DOHH2 (cell line): ENCODE measurements around the gene FGF5.

Source experiments
- H3F3A ChIP-seq: fragments of 200-600 bp; sonication (generic), shearing (Covaris generic); 2 replicates; pipeline ENCODE4 v1.6.0; 2016; ENCODE audit warnings: antibody characterized with exemption, mild to moderate bottlenecking; ENCODE audit not compliant: control insufficient read depth, insufficient read depth
- H3K27ac ChIP-seq: fragments of 200-600 bp; sonication (generic); 2 replicates; pipeline ENCODE4 v1.5.1; 2014; ENCODE audit warnings: low read depth, mild to moderate bottlenecking, low read length, moderate library complexity
- H3K27me3 ChIP-seq: fragments of 200-600 bp; sonication (generic); 2 replicates; pipeline ENCODE4 v1.6.1; 2014; ENCODE audit warnings: mild to moderate bottlenecking, low read length, mixed read lengths; ENCODE audit not compliant: control insufficient read depth
- H3K36me3 ChIP-seq: fragments of 200-600 bp; sonication (generic); 2 replicates; pipeline ENCODE4 v1.6.1; 2014; ENCODE audit warnings: mild to moderate bottlenecking, low read length, moderate library complexity, mixed read lengths; ENCODE audit not compliant: control insufficient read depth
- H3K4me1 ChIP-seq: fragments of 200-600 bp; sonication (generic); 2 replicates; pipeline ENCODE4 v1.6.1; 2014; ENCODE audit warnings: mild to moderate bottlenecking, low read length, mixed read lengths; ENCODE audit not compliant: control insufficient read depth
- H3K4me2 ChIP-seq: fragments of 200-600 bp; sonication (generic); 2 replicates; pipeline ENCODE4 v1.6.0; 2014; ENCODE audit warnings: mild to moderate bottlenecking, low read length, moderate library complexity
- H3K4me3 ChIP-seq: fragments of 200-600 bp; sonication (generic); 2 replicates; pipeline ENCODE4 v1.5.1; 2014; ENCODE audit warnings: mild to moderate bottlenecking, low read length, mixed read lengths
- H3K79me2 ChIP-seq: fragments of 200-600 bp; sonication (generic); 2 replicates; pipeline ENCODE4 v1.6.1; 2014; ENCODE audit warnings: mild to moderate bottlenecking, low read length, mixed read lengths; ENCODE audit not compliant: control insufficient read depth
- H3K9me2 ChIP-seq: fragments of 200-600 bp; sonication (generic); replicated peaks from 2 replicates; pipeline ENCODE4 v1.6.1; 2014; ENCODE audit warnings: mild to moderate bottlenecking, low read length, mixed read lengths; ENCODE audit not compliant: control insufficient read depth
- H3K9me3 ChIP-seq: fragments of 200-600 bp; sonication (generic); 2 replicates; pipeline ENCODE4 v1.6.1; 2014; ENCODE audit warnings: antibody characterized with exemption, low read length, mixed read lengths; ENCODE audit not compliant: control insufficient read depth, insufficient read depth
- H4K20me1 ChIP-seq: fragments of 200-600 bp; sonication (generic); 2 replicates; pipeline ENCODE4 v1.6.0; 2014; ENCODE audit warnings: low read depth, mild to moderate bottlenecking, antibody characterized with exemption, low read length, moderate library complexity; ENCODE audit not compliant: control insufficient read depth, insufficient read depth
- EZH2phosphoT487 ChIP-seq: fragments of 200-600 bp; sonication (generic); IDR thresholded peaks from 2 replicates; pipeline ENCODE4 v1.6.1; 2017; ENCODE audit warnings: borderline replicate concordance, mild to moderate bottlenecking, antibody characterized with exemption, low read length, moderate library complexity, mixed read lengths
- TF ChIP-seq, protein P1 (sequence below): fragments of 200-600 bp; sonication (generic); IDR thresholded peaks from one replicate; pipeline ENCODE4 v1.5.1; 2014; ENCODE audit warnings: antibody characterized with exemption, mild to moderate bottlenecking, low read depth, low read length; ENCODE audit not compliant: poor library complexity, severe bottlenecking

Gene FGF5

DNA sequence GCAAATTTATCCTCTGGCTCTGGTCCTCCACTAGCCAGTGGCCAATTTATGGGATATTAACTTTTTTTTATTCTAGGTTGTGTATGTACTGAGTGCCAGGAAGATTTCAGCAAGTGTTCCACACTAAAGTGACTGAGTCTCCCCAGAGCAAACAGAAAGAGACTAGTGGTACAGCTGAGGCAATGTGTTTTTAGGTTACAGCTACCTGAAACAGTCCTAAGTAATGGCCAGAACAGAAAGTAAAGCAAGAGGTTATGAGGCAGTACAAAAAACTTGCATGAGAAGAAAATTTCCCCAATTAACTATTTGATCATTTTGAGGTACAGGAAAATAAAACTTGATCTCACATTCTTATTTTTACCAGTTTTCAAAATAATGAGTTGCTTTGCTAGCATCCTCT is 38.0 kb upstream of the FGF5 start:
- Histone ChIP-seq H3K27ac (no peak overlapping the region), H3K36me3 (no peaks in the 10 kb centered on the region), H3K9me3 (no peaks in the 10 kb centered on the region), H3K4me3 (no peak overlapping the region), H3K79me2 (no peaks in the 10 kb centered on the region), H4K20me1 (no peaks in the 10 kb centered on the region), H3K4me2 (no peak overlapping the region), H3K27me3 (peaks cover 12% of the 10 kb centered on the region), H3K4me1 (no peaks in the 10 kb centered on the region), H3K9me2 (no peaks in the 10 kb centered on the region), H3F3A (no peaks in the 10 kb centered on the region)
- TF ChIP-seq EZH2phosphoT487 = no peak
- TF ChIP-seq, protein P1, sequence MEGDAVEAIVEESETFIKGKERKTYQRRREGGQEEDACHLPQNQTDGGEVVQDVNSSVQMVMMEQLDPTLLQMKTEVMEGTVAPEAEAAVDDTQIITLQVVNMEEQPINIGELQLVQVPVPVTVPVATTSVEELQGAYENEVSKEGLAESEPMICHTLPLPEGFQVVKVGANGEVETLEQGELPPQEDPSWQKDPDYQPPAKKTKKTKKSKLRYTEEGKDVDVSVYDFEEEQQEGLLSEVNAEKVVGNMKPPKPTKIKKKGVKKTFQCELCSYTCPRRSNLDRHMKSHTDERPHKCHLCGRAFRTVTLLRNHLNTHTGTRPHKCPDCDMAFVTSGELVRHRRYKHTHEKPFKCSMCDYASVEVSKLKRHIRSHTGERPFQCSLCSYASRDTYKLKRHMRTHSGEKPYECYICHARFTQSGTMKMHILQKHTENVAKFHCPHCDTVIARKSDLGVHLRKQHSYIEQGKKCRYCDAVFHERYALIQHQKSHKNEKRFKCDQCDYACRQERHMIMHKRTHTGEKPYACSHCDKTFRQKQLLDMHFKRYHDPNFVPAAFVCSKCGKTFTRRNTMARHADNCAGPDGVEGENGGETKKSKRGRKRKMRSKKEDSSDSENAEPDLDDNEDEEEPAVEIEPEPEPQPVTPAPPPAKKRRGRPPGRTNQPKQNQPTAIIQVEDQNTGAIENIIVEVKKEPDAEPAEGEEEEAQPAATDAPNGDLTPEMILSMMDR = no peak

DNA sequence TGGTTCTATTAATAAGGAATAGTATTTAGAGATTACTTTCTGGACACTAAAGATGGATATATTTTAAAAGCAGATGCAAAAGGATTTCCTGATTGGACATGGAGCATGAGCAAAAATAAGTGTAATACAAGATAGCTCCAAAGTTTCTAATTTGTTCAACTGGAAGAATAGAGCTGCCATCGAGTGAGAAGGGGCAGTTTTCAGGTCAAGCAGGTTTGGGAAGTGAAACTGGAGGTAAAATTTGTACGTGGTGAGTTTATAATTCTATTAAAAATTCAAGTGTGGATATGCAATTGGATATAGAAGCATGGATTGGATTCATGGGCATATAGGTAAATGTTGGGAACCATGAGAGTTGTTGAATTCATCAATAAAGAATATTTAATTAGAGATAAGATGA is 37.3 kb upstream of the FGF5 start:
- Histone ChIP-seq H3K79me2 (no peaks in the 10 kb centered on the region), H3K4me2 (no peak overlapping the region)

DNA sequence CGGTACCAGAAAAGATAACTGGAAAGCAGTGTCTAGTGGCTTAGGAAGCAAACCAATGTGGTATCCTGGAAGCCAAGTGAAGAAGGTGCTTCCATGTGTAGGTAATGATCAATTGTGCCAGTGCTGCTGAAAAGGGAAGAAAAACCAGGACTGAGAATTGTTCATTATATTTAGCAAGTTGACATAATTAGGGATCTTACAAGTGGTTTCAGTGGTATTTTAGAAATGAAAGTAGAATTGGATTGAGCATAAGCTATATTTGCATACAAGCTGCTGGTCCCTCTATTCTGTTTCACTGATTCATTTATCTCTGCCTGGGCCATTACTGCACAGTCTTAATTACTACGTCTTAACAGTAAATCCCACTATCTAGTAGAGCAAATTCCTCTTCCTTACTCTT is 36.9 kb upstream of the FGF5 start:
- H3K4me3 ChIP-seq = no peak overlapping the region
- H3K27ac ChIP-seq = no peak overlapping the region
- H3K79me2 ChIP-seq = no peaks in the 10 kb centered on the region
- no peaks in the 10 kb centered on the region for H3K9me3 ChIP-seq
- no peaks in the 10 kb centered on the region for H4K20me1 ChIP-seq
- no peaks in the 10 kb centered on the region for H3K36me3 ChIP-seq
- H3F3A ChIP-seq = no peaks in the 10 kb centered on the region
- H3K9me2 ChIP-seq = no peaks in the 10 kb centered on the region
- TF ChIP-seq EZH2phosphoT487 = no peak
- TF ChIP-seq, protein P1 = no peak
- H3K4me2 ChIP-seq = no peak overlapping the region
- H3K27me3 ChIP-seq = peaks cover 12% of the 10 kb centered on the region
- H3K4me1 ChIP-seq = no peaks in the 10 kb centered on the region

More for the DNA sequence above, 37.3 kb upstream of the FGF5 start:
- no peak for TF ChIP-seq EZH2phosphoT487
- TF ChIP-seq, protein P1 = no peak
- Histone ChIP-seq H3K27ac (no peak overlapping the region), H3K4me1 (no peaks in the 10 kb centered on the region), H3K4me3 (no peak overlapping the region), H3K9me2 (no peaks in the 10 kb centered on the region), H3K27me3 (peaks cover 12% of the 10 kb centered on the region), H3F3A (no peaks in the 10 kb centered on the region), H3K36me3 (no peaks in the 10 kb centered on the region), H3K9me3 (no peaks in the 10 kb centered on the region), H4K20me1 (no peaks in the 10 kb centered on the region)

DNA sequence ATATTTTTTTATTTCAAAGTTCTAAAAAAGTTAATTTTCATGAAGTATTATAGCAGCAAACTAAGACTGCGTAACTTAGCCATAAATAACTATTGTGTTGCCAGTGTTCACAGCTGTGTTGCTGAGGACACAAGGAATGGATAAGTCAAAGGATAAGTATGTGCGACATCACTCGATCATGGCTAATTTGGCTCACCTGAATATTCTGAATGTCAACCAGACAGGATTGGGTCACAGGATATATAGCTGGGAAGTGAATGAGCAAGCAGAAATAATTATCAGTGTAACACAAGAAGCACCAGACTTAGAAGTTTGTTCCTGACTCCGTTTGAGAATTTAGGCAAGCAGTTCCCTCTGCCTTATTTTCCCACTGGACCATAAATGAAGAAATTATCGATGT is 35.3 kb upstream of the FGF5 start:
- Histone ChIP-seq H3F3A (no peaks in the 10 kb centered on the region), H3K79me2 (no peaks in the 10 kb centered on the region), H3K4me1 (no peaks in the 10 kb centered on the region), H3K27me3 (peaks cover 12% of the 10 kb centered on the region), H3K4me2 (no peak overlapping the region), H3K4me3 (no peak overlapping the region), H3K36me3 (no peaks in the 10 kb centered on the region), H3K27ac (no peak overlapping the region), H3K9me2 (no peaks in the 10 kb centered on the region), H3K9me3 (no peaks in the 10 kb centered on the region), H4K20me1 (no peaks in the 10 kb centered on the region)
- no peak for TF ChIP-seq EZH2phosphoT487
- TF ChIP-seq, protein P1 = no peak
